IMR-90 (cell line): ENCODE data around the gene NKAIN2. TPM values are rescaled to one million over a fixed set of nuclear protein-coding genes. Genes with fewer than 3 reads are reported as not detected.

Source experiments
- ATAC-seq: fragments of 200-7000 bp; cut with Tn5 transposase; 2 replicates; pipeline ENCODE4 v1.9.1; 2020; ENCODE audit warnings: low read depth, mild to moderate bottlenecking, moderate library complexity
- BruUV-seq: library from RNA; stranded (reverse); fragments of 400-500 nt; replicated peaks from 2 replicates; lab custom pipeline; 2021; lab: Mats Ljungman, UMichigan
- CTCF ChIA-PET: fragments of 300-600 bp; formaldehyde crosslinking; extraction: SDS; loops from one replicate; lab custom pipeline; 2021; ENCODE audit warnings: antibody characterized with exemption; lab: Yijun Ruan, JAX
- POLR2A ChIA-PET: fragments of 300-600 bp; sonication (Branson Sonifier 250); formaldehyde crosslinking; loops from one replicate; lab custom pipeline; 2022; ENCODE audit warnings: antibody characterized with exemption; ENCODE audit not compliant: unreplicated experiment; lab: Charles Lee
- DNase-seq: peaks from one replicate; pipeline ENCODE4 v3.0.0; 2013
- H2AFZ ChIP-seq: replicated peaks from 2 replicates; pipeline ENCODE3; 2013; ENCODE audit warnings: low read length, mild to moderate bottlenecking; ENCODE audit not compliant: poor library complexity
- H2AK5ac ChIP-seq: 2 replicates; pipeline ENCODE4 v1.6.1; 2013; ENCODE audit warnings: low read depth, low read length, inconsistent platforms
- H2AK9ac ChIP-seq: replicated peaks from 2 replicates; pipeline ENCODE3; 2013; ENCODE audit warnings: mild to moderate bottlenecking, low read depth, low read length, moderate library complexity; ENCODE audit not compliant: poor library complexity
- H2BK120ac ChIP-seq: 2 replicates; pipeline ENCODE4 v1.6.1; 2013; ENCODE audit warnings: low read depth, low read length, inconsistent platforms
- H2BK15ac ChIP-seq: 3 replicates; pipeline ENCODE4 v1.6.1; 2013; ENCODE audit warnings: low read depth, low read length, inconsistent platforms
- H2BK20ac ChIP-seq: 2 replicates; pipeline ENCODE4 v1.6.1; 2013; ENCODE audit warnings: low read depth, mild to moderate bottlenecking, inconsistent platforms, low read length, moderate library complexity
- H2BK5ac ChIP-seq: 2 replicates; pipeline ENCODE4 v1.6.1; 2013; ENCODE audit warnings: mild to moderate bottlenecking, low read depth, low read length, inconsistent platforms; ENCODE audit not compliant: poor library complexity, severe bottlenecking
- H3K14ac ChIP-seq: replicated peaks from 2 replicates; pipeline ENCODE4 v1.6.1; 2013; ENCODE audit warnings: low read depth, low read length, inconsistent platforms
- H3K18ac ChIP-seq: 2 replicates; pipeline ENCODE4 v1.6.1; 2013; ENCODE audit warnings: low read depth, low read length, control low read depth
- H3K23ac ChIP-seq: 2 replicates; pipeline ENCODE4 v1.6.1; 2013; ENCODE audit warnings: low read depth, low read length, inconsistent platforms
- H3K27ac ChIP-seq: 2 replicates; pipeline ENCODE4 v1.5.1; 2013; ENCODE audit warnings: mild to moderate bottlenecking, control low read depth, low read length; ENCODE audit not compliant: insufficient read depth
- H3K27me3 ChIP-seq: 2 replicates; pipeline ENCODE4 v1.6.1; 2013; ENCODE audit warnings: low read length; ENCODE audit not compliant: control insufficient read depth, insufficient read depth
- H3K36me3 ChIP-seq: 2 replicates; pipeline ENCODE4 v1.6.1; 2013; ENCODE audit warnings: low read length, mixed read lengths; ENCODE audit not compliant: control insufficient read depth, insufficient read depth
- H3K4ac ChIP-seq: 2 replicates; pipeline ENCODE4 v1.6.1; 2013; ENCODE audit warnings: low read depth, low read length, inconsistent platforms
- H3K4me1 ChIP-seq: 2 replicates; pipeline ENCODE4 v1.6.1; 2013; ENCODE audit warnings: low read length, mixed read lengths; ENCODE audit not compliant: control insufficient read depth, insufficient read depth
- H3K4me2 ChIP-seq: 2 replicates; pipeline ENCODE4 v1.6.1; 2013; ENCODE audit warnings: low read depth, mild to moderate bottlenecking, control low read depth, low read length, moderate library complexity
- H3K4me3 ChIP-seq: 2 replicates; pipeline ENCODE4 v1.5.1; 2013; ENCODE audit warnings: low read depth, mild to moderate bottlenecking, control low read depth, low read length, moderate library complexity; ENCODE audit not compliant: insufficient read depth
- H3K56ac ChIP-seq: 2 replicates; pipeline ENCODE4 v1.6.1; 2013; ENCODE audit warnings: low read length, inconsistent platforms; ENCODE audit not compliant: insufficient read depth; ENCODE audit errors: extremely low read depth
- H3K79me1 ChIP-seq, 2 experiments: 2 replicates each; pipeline ENCODE4 v1.6.1; 2013; ENCODE audit warnings: low read length in 2 of 2, inconsistent platforms in 1 of 2, low read depth in 1 of 2
- H3K9ac ChIP-seq: 2 replicates; pipeline ENCODE4 v1.6.1; 2013; ENCODE audit warnings: low read depth, low read length, control low read depth
- H3K9me1 ChIP-seq: 2 replicates; pipeline ENCODE4 v1.6.1; 2013; ENCODE audit warnings: low read length, inconsistent platforms; ENCODE audit not compliant: insufficient read depth
- H3K9me3 ChIP-seq: 2 replicates; pipeline ENCODE4 v1.6.1; 2013; ENCODE audit warnings: low read length; ENCODE audit not compliant: control insufficient read depth, insufficient read depth
- H4K20me1 ChIP-seq: 2 replicates; pipeline ENCODE4 v1.6.1; 2013; ENCODE audit warnings: low read length, inconsistent platforms; ENCODE audit not compliant: insufficient read depth
- H4K5ac ChIP-seq: 2 replicates; pipeline ENCODE4 v1.6.1; 2013; ENCODE audit warnings: mild to moderate bottlenecking, low read depth, low read length, control low read depth
- H4K8ac ChIP-seq, 2 experiments: 2 replicates each; pipeline ENCODE4 v1.6.1; 2013; ENCODE audit warnings: low read depth in 2 of 2, low read length in 2 of 2, control low read depth in 1 of 2, inconsistent platforms in 1 of 2
- H4K91ac ChIP-seq: 2 replicates; pipeline ENCODE4 v1.6.1; 2013; ENCODE audit warnings: low read depth, low read length, inconsistent platforms; ENCODE audit not compliant: insufficient read depth
- BHLHE40 ChIP-seq: fragments of 150-350 bp; IDR thresholded peaks from 2 replicates; pipeline ENCODE4 v1.6.1; 2016; ENCODE audit warnings: mild to moderate bottlenecking, low read depth, low read length
- CHD1 ChIP-seq: IDR thresholded peaks from 2 replicates; pipeline ENCODE4 v1.6.1; 2012; ENCODE audit warnings: low read depth, low read length, improper control_type of control experiment
- FOS ChIP-seq: fragments of 150-350 bp; IDR thresholded peaks from 2 replicates; pipeline ENCODE4 v1.6.1; 2016; ENCODE audit warnings: low read depth, low read length
- MAFK ChIP-seq: IDR thresholded peaks from 2 replicates; pipeline ENCODE4 v1.6.1; 2012; ENCODE audit warnings: low read depth, low read length, improper control_type of control experiment
- MAZ ChIP-seq: IDR thresholded peaks from 2 replicates; pipeline ENCODE4 v1.6.1; 2012; ENCODE audit warnings: low read depth, mild to moderate bottlenecking, low read length, improper control_type of control experiment, moderate library complexity, borderline replicate concordance
- MXI1 ChIP-seq: IDR thresholded peaks from 2 replicates; pipeline ENCODE4 v1.6.1; 2012; ENCODE audit warnings: low read depth, mild to moderate bottlenecking, low read length, moderate library complexity, borderline replicate concordance
- NFE2L2 ChIP-seq: fragments of 150-350 bp; IDR thresholded peaks from 2 replicates; pipeline ENCODE4 v1.6.1; 2016; ENCODE audit warnings: low read depth, mild to moderate bottlenecking, low read length
- POLR2A ChIP-seq: IDR thresholded peaks from 2 replicates; pipeline ENCODE4 v1.6.1; 2012; ENCODE audit warnings: mild to moderate bottlenecking, low read depth, low read length
- RAD21 ChIP-seq: IDR thresholded peaks from 2 replicates; pipeline ENCODE4 v1.6.1; 2012; ENCODE audit warnings: low read length, improper control_type of control experiment
- RCOR1 ChIP-seq: IDR thresholded peaks from 2 replicates; pipeline ENCODE4 v1.6.1; 2012; ENCODE audit warnings: mild to moderate bottlenecking, low read length, improper control_type of control experiment; ENCODE audit not compliant: insufficient replicate concordance
- SMC3 ChIP-seq: fragments of 150-350 bp; IDR thresholded peaks from 2 replicates; pipeline ENCODE4 v1.6.1; 2016; ENCODE audit warnings: low read depth, mild to moderate bottlenecking, antibody characterized with exemption, low read length, moderate library complexity
- WGBS, 2 experiments: methylation state at CpG; one replicate each; pipeline versions ENCODE4 v1.1.5 to v1.1.7; 2013; ENCODE audit warnings: missing lambda C conversion rate in 2 of 2; ENCODE audit not compliant: insufficient read length in 1 of 2; ENCODE audit errors: extremely low coverage in 2 of 2; 5-methylcytosine and 5-hydroxymethylcytosine counted together
- dilution Hi-C: fragments of 300-500 bp; cut with HindIII; formaldehyde crosslinking; loops from one replicate; pipeline ENCODE4 v1.14.3; 2018; ENCODE audit warnings: low sequenced_read_pairs; ENCODE audit not compliant: unreplicated experiment
- in situ Hi-C: fragments of 300-500 bp; cut with MboI; formaldehyde crosslinking; loops from 3 replicates; pipeline ENCODE4 v1.14.3; 2019; ENCODE audit warnings: low sequenced_read_pairs, inconsistent platforms, mixed read lengths
- intact Hi-C: fragments of 100-400 bp; cut with micrococcal nuclease; formaldehyde crosslinking; loops from 2 replicates; pipeline ENCODE4 v1.10.0; 2022
- polyA plus RNA-seq, 3 experiments: library from polyadenylated mRNA; depleted of rRNA; stranded (reverse); fragments of >200 nt; gene quantifications; 2 replicates each; pipeline ENCODE4 v1.2.3, GENCODE V29; 2012; ENCODE audit warnings: low replicate concordance in 1 of 3
- total RNA-seq: library from RNA; depleted of rRNA; stranded (reverse); fragments of >200 nt; gene quantifications from 2 replicates; pipeline ENCODE4 v1.2.3, GENCODE V29; 2012
- TF ChIP-seq, protein P1 (sequence below): fragments of 150-350 bp; IDR thresholded peaks from 2 replicates; pipeline ENCODE4 v1.6.1; 2016; ENCODE audit warnings: low read depth, mild to moderate bottlenecking, low read length, moderate library complexity, borderline replicate concordance
- TF ChIP-seq, protein P2 (sequence below): conservative IDR thresholded peaks from 2 replicates; pipeline ENCODE4 v1.5.1; 2012; ENCODE audit warnings: mild to moderate bottlenecking, low read depth, low read length, improper control_type of control experiment
- TF ChIP-seq, protein P3 (sequence below): fragments of 150-350 bp; IDR thresholded peaks from 2 replicates; pipeline ENCODE4 v1.6.1; 2017; ENCODE audit warnings: mild to moderate bottlenecking, antibody characterized with exemption, low read length, low read depth

Gene NKAIN2
- total and polyA plus RNA-seq, 2 of the 4 experiments (the other 2 are of a cell fraction), result not detected

DNA sequence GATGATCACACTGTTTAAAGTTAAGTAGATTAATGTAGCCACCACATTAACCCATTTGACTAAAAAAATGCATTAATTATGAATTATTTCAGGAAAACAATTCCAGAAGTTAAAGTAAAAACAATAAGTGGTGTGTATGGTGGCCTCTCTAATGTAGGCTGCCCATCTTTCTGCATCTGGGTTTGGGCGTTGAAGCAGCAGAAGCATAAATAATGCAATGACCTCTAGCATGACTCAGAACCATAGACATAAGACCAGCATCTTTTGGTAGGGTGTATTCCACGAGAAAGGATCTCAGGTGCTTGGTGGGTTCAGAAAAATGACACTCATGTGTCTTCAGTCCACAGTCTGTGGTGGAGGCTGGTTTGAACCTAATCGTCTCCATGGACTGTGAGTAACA lies 18.6 kb upstream of the NKAIN2 start:
- Histone ChIP-seq H3K27me3 (no peaks in the 10 kb centered on the region), H3K9me3 (no peaks in the 10 kb centered on the region), H2AFZ (no peak overlapping the region), H3K9me1 (no peaks in the 10 kb centered on the region), H2AK9ac (no peak overlapping the region), H2BK5ac (no peak overlapping the region), H4K5ac (no peak overlapping the region), H3K9ac (no peak overlapping the region), H3K36me3 (no peaks in the 10 kb centered on the region), H2BK15ac (no peak overlapping the region), H2AK5ac (no peak overlapping the region), H2BK120ac (no peak overlapping the region), H3K4me3 (no peak overlapping the region), H3K18ac (no peak overlapping the region), H4K91ac (no peak overlapping the region), H3K23ac (no peak overlapping the region), H4K8ac (no peak overlapping the region), H3K4ac (no peak overlapping the region), H3K27ac (no peak overlapping the region), H3K56ac (no peak overlapping the region), H3K79me1 (no peaks in the 10 kb centered on the region), H3K4me2 (no peak overlapping the region), H4K20me1 (no peaks in the 10 kb centered on the region), H3K14ac (no peak overlapping the region), H2BK20ac (no peak overlapping the region), H3K4me1 (no peaks in the 10 kb centered on the region)
- intact Hi-C loops, result no loop called here
- DNase-seq (no peak), ATAC-seq (no peak)
- CTCF ChIA-PET, result no interaction called here
- WGBS, 2 experiments, result no CpG with 5 or more reads among the region's 3 CpGs
- POLR2A ChIA-PET, result no interaction called here
- dilution Hi-C loops, result no loop called here
- in situ Hi-C loops, result no loop called here
- BruUV-seq, result no TSS peak
- TF ChIP-seq SMC3 (no peak), MAFK (no peak), BHLHE40 (no peak), FOS (no peak), NFE2L2 (no peak), POLR2A (no peak), MAZ (no peak), MXI1 (no peak), RCOR1 (no peak), RAD21 (no peak), CHD1 (no peak)
- TF ChIP-seq, protein P1, sequence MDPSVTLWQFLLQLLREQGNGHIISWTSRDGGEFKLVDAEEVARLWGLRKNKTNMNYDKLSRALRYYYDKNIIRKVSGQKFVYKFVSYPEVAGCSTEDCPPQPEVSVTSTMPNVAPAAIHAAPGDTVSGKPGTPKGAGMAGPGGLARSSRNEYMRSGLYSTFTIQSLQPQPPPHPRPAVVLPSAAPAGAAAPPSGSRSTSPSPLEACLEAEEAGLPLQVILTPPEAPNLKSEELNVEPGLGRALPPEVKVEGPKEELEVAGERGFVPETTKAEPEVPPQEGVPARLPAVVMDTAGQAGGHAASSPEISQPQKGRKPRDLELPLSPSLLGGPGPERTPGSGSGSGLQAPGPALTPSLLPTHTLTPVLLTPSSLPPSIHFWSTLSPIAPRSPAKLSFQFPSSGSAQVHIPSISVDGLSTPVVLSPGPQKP, result no peak
- TF ChIP-seq, protein P2, sequence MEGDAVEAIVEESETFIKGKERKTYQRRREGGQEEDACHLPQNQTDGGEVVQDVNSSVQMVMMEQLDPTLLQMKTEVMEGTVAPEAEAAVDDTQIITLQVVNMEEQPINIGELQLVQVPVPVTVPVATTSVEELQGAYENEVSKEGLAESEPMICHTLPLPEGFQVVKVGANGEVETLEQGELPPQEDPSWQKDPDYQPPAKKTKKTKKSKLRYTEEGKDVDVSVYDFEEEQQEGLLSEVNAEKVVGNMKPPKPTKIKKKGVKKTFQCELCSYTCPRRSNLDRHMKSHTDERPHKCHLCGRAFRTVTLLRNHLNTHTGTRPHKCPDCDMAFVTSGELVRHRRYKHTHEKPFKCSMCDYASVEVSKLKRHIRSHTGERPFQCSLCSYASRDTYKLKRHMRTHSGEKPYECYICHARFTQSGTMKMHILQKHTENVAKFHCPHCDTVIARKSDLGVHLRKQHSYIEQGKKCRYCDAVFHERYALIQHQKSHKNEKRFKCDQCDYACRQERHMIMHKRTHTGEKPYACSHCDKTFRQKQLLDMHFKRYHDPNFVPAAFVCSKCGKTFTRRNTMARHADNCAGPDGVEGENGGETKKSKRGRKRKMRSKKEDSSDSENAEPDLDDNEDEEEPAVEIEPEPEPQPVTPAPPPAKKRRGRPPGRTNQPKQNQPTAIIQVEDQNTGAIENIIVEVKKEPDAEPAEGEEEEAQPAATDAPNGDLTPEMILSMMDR, result no peak
- TF ChIP-seq, protein P3, sequence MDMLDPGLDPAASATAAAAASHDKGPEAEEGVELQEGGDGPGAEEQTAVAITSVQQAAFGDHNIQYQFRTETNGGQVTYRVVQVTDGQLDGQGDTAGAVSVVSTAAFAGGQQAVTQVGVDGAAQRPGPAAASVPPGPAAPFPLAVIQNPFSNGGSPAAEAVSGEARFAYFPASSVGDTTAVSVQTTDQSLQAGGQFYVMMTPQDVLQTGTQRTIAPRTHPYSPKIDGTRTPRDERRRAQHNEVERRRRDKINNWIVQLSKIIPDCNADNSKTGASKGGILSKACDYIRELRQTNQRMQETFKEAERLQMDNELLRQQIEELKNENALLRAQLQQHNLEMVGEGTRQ, result no peak
